DMS153 (cell line): ENCODE data around the gene CARD9.
A peak's percentile ranks its signal among the peaks of the same experiment; 100 is the strongest.
"Not testable (repeated sequence)": the region's sequence is repeated elsewhere in the genome, so short reads cannot be mapped to it uniquely, and the experiment has no call there.

Experiments used
- DNase-seq: peaks from one replicate; lab custom pipeline; 2025; lab: John Stamatoyannopoulos, UW

CARD9 gene, protein sequence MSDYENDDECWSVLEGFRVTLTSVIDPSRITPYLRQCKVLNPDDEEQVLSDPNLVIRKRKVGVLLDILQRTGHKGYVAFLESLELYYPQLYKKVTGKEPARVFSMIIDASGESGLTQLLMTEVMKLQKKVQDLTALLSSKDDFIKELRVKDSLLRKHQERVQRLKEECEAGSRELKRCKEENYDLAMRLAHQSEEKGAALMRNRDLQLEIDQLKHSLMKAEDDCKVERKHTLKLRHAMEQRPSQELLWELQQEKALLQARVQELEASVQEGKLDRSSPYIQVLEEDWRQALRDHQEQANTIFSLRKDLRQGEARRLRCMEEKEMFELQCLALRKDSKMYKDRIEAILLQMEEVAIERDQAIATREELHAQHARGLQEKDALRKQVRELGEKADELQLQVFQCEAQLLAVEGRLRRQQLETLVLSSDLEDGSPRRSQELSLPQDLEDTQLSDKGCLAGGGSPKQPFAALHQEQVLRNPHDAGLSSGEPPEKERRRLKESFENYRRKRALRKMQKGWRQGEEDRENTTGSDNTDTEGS

GRCh38 chr9:136373300-136374182 is at the start of gene CARD9:
Gene CARD9 (minus strand): TSS chr9:136373669. CDS start chr9:136372078, 1,591 bp downstream.
- no peak for DNase-seq

DNA sequence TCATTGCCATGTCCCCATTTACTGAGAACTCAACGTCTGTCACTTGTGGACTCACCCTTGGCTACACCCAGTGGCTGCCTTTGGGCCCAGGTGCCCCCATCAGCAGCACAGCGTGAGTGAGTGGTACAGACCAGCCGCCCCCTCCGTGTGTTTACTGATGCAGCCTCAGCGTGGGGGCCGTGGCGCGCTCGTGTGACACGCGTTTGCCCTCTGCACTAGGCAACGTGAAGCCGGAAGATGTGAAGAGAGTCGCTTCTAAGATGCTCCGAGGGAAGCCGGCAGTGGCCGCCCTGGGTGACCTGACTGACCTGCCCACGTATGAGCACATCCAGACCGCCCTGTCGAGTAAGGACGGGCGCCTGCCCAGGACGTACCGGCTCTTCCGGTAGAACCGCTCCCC is 49.4 kb upstream of the CARD9 start:
- no peak for DNase-seq

DNA sequence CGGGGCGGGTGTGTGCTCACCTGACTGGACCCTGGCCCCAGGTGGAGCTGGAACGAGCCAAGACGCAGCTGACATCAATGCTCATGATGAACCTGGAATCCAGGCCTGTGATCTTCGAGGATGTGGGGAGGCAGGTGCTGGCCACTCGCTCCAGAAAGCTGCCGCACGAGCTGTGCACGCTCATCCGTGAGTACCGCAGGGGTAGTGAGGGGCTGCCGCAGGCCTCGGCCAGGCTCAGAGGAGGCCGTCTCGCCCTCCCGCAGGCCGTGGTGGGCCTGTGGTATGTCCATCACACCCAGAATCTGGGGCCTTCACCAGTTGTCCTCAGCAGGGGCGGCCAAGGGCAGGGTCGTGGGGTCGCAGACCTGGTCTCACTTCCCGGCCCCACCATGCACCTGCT is 48.3 kb upstream of the CARD9 start:
- DNase-seq = no peak

- DNase-seq = no peak
Measured at GRCh38 chr9:136419092-136419420, 45.6 kb upstream of the CARD9 start.

- DNase-seq = no peak
Measured at GRCh38 chr9:136418182-136419091, 45.0 kb upstream of the CARD9 start.

- DNase-seq = no peak
Measured at GRCh38 chr9:136416914-136417313, 43.4 kb upstream of the CARD9 start.

DNA sequence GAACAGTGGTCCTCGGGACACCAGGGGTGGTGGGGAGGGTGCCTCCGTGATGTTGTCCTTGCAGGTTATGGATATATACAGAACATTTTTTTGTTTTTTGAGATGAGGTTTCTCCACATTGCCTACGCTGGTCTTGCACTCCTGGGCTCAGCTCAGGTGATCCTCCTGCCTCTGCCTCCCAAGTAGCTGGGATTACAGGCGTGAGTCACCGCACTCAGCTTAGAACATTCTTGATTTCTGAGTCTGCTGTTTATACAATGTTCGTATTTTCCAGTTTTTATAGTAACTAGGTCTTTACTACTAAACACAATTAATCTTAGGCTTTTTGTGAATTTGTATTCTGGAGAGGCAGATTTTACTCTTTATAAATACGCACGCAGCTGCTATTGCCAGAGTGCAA is 43.0 kb upstream of the CARD9 start:
- no peak for DNase-seq

DNA sequence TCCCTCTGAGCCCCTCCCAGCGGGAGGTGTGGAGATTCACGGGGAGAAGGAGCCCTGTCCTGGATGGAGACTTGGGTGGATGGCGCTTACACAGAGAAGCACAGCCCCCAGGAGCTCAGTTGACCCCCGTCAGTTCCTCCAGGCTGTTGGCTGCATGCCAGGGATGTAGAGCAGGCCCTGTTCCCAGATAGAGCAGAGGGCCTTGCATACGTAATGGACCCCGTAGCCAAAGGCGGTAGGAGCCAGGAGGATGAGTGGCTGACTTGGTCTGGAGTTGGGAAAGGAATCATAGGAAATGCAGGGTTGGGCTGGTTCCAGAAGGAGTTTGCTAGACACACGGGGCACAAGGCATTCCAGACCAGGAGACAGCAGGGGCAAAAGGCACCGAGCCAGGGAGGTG is 39.5 kb upstream of the CARD9 start:
- DNase-seq = no peak

DNA sequence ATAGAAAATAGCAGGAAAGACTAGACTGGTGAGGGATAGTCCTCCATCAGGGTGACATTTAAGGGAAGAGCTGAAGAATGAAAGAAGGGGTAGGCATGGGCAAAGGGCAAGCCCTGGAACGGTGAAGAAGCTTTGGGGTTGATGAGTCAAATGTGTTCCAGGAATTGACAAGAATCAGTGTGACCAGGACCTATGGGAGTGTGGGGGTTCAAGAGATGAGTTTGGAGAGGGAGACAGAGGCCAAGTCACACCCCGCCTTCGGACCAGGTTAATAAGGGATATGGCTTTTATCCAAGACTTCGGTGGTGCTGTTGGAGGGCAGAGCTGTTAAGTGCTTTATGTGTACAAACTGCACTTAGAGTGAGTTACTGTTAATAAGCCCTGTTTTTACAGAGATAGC is 37.9 kb upstream of the CARD9 start:
- no peak for DNase-seq

GRCh38 chr9:136410500-136411287 is 37.2 kb upstream of the CARD9 start, which contains the start of the genes ENTR1 and PMPCA:
Gene ENTR1 (minus strand): TSS chr9:136410614. CDS start chr9:136410397, 217 bp downstream.
Gene PMPCA (plus strand): TSS chr9:136410658. CDS start chr9:136410669, 11 bp downstream.
- DNase-seq = peak; percentile 71

DNA sequence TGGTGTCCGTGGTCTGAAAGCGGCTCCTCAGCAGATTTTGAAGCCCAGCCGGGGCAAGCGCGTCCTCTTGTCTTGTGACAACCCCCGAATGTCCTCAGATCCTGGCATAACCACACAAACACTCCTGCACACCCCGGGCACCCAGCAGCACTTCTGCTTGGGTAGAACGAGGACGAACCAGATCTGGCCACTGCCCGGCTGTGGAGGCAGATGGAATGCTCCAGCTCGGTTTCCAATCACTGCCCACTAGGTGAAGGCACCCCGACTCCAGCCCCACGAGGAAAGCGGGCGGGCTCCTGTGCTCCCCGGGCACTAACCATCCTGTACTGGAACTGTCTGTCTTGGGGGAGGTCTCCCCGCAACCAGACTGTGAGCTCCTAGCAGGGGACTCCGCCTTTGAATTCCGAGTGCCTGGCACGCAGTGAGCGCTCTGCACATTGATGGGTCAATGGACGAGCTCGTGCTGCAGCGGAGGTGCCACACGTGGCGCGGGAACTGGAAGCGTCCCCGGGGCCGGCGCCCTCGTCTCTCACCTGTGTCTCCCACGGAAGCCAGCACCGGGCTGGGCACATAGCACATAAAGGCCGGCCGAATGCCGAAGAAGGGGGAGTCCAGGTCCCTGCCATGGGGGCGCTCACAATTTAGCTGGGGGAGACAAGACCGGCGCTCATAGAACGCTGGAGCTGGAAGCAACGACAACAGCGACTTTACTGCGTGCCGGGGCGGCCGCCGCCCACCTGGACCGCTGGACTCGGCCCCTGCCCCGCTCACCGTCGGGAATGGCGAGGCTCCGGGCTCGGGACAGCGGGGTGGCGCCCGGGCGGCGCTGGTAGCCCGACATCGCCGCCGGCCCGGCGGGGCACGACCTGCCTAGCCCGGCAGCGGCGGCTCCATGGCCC is 36.3 kb upstream of the CARD9 start:
- DNase-seq = no peak

DNA sequence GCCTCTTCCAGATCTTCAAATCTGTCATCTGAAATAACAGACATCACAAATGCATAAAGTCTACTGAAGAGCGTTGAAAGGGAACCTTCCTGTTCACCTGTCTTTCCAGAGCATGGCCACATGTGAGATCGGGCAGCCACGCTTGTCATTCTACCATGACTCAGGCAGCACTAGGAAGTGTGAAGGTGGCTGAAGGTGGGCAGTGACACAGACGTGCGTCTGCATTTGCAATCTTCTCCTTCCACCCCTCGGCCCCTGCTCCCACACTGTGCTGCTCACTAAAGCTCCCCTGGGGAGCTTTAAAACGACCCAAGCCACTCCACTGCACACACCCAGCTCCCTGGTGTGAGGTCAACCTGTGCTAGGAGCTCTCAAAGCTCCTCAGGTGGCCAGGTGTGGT is 34.4 kb upstream of the CARD9 start:
- no peak for DNase-seq

- DNase-seq = not testable (repeated sequence)
Measured at GRCh38 chr9:136407061-136407460, 33.6 kb upstream of the CARD9 start.

- not testable (repeated sequence) for DNase-seq
Measured at GRCh38 chr9:136405904-136406303, 32.4 kb upstream of the CARD9 start.

DNA sequence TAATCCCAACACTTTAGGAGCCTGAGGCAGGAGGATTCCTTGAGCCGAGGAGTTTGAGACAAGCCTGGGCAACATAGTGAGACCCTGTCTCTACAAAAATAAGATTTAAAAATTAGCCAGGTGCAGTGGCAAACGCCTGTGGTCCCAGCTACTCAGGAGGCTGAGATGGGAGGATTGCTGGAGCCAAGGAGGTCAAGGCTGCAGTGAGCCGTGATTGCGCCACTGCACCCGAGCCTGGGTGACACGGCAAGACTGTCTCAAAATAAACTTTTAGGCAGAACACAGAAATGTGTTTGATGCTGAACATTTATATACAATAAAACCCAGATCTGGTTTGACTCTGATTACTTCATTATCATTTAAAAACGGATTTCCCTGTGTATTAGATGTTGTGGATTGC is 32.0 kb upstream of the CARD9 start:
- no peak for DNase-seq

DNA sequence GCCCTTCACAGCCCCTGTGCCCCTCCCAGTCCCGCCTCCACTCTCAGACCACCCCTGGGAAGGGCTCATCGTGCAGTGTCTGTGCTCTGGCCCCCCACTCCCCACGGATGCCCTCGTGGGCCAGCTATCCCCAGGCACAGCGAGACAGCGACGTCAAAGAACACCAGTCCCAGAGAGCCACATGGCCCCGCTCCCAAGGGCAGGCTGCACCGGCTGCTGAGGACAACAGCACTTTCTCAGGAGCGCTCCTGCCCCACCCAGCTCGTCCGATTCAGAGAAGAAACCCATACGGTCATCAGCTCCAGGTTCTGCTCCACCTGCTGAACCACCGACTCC is 31.3 kb upstream of the CARD9 start:
- DNase-seq = no peak

GRCh38 chr9:136403915-136404800 is 30.7 kb upstream of the CARD9 start:
- no peak for DNase-seq

GRCh38 chr9:136403538-136403914 is 30.1 kb upstream of the CARD9 start:
- no peak for DNase-seq

GRCh38 chr9:136402067-136402466 is 28.6 kb upstream of the CARD9 start:
- no peak for DNase-seq
